Mesenteric fat pad (tissue), 1 donor: ENCODE results near the gene AAMDC. TPM values are rescaled to one million over a fixed set of nuclear protein-coding genes. Genes with fewer than 3 reads are reported as not detected.
"Not testable (repeated sequence)": the region's sequence is repeated elsewhere in the genome, so short reads cannot be mapped to it uniquely, and the experiment has no call there.

Source experiments
- DNase-seq: peaks from one replicate; pipeline ENCODE4 v3.0.0-alpha.2; 2020; ENCODE audit warnings: low spot score
- total RNA-seq: library from RNA; stranded (reverse); fragmentation: NEBNext Ultra II Directional; extraction: Animal tissue kit (Norgen Biotek cat#: 25700); gene quantifications from one replicate; pipeline ENCODE4 v1.2.1, GENCODE V29; 2021
- donor health status: DM: yes; HTN: yes; CAD: no.

Gene AAMDC
- total RNA-seq, 1 donor from 2014 or later = 49.1 TPM

DNA sequence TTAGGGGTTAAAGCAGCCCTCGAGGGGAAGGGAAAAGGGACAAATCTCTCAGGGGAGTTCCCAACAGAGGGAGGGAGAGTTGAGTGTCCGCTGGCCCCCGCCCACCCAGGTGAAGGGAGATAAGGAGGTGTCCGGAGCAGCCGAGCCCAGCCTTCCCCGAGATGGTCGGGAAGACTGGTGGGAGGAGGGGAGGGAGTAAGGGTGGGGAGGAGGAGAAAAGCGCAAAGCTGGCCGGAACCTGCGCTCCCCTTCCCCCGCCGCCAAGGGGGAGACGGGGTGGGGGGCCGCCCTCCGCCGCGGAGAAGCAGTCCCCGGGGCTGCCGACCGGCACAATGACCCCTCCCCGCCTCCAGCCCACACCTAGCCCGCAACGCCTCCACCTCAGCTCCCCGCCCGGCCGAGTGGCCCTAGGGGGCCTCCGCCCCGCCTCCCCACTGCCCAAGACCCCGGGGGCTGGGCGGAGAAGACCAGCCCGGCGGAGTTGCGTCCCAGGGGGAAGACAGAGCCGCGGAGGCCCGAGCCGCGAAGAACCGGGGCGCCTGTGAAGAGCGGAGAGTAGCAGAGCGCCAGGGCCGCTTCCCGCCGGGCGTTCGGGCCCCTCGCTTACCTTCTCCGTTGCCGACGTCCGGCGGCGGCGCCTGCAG, 901 bp upstream of the AAMDC start:
- no peak for DNase-seq

DNA sequence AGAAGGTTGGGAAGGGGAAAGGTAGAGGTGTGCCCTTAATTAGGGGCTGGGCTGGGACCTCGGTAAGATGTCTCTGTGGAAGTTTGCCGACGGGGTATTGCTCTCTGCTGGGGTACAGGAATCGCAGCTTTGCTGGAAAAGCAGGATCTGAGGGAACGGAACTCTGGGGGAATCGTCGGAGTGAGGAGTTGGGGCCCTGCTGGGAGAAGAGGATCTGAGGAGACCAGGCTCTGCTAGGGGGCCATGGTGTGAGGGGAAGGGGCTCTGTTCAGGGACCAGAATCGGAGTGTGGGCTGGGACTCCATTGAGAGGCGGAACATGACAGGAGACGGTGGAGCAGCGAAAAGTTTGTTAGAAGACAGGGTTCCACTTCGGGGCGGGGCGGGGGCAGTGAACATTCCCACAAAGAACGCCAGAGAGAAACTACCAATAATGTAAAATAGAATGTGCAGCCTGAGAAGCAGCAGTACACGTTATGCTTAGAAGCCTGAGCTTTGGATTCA, 456 bp downstream of the AAMDC start:
- no peak for DNase-seq

DNA sequence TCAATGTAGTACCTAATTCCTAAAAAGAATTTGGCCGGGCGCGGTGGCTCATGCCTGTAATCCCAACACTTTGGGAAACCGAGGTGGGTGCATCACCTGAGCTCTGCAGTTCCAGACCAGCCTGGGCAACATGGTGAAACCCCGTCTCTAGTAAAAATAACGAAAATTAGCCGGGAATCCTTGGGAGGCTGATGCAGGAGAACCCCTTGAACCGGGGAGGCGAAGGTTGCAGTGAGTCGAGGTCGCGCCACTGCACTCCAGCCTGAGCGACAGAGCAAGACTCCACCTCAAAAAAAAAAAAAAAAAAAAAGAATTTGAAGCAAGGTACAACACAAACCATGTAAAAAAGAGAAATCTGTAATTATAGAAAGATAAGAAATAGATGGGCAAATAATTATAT, 1.2 kb downstream of the AAMDC start:
- not testable (repeated sequence) for DNase-seq

DNA sequence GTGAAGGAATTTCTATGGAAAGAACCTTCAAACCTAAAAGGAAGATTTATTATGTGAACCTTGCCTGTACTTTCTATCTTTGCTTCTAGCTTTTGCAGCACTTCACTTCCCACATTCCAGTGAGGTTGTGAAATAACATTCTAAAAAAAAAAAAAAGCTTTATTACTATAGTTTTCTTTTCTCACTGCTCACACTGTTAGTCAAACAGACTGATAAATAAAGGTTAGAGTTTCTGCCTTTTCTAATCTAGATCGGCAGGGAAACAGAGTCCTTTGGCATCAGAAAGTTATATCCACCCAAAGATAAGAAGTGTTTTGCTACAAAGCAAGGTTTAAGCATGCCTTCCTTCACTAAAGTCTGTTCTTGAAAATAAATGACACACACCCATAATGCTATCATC, 2.8 kb downstream of the AAMDC start:
- DNase-seq = no peak

DNA sequence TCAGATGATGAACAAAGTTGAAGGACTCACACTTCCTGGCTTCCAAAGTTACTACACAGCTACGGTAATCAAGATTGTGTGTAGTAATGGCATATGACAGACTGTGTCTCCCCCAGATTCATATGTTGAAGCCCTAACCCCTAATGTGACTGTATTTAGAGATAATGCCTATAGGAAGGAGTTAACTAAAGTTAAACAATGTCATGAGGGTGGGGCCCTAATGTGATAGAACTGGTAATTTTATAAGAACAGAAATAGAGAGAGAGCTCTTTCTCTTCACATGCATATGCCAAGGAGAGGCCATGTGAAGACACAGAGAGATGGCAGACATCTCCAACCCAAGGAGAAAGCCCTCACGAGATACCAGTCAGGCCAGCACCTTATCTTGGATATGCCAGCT, 8.0 kb downstream of the AAMDC start:
- DNase-seq = no peak

DNA sequence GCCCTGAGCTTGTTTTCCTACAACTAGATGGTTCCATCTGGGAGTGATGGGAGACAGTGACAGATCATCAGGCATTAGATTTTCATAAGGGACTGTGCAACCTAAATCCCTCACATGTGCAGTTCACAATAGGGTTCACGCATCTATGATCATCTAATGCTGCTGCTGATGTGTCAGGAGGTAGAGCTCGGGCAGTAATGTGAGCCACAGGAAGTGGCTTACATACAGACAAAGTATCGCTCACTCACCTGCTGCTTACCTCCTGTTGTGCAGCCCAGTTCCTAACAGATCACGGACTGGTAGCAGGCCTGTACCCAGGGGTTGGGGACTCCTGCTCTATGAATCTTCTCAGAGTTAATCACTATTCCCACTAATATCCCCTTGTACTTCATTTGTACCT, 12.4 kb downstream of the AAMDC start:
- DNase-seq = no peak

DNA sequence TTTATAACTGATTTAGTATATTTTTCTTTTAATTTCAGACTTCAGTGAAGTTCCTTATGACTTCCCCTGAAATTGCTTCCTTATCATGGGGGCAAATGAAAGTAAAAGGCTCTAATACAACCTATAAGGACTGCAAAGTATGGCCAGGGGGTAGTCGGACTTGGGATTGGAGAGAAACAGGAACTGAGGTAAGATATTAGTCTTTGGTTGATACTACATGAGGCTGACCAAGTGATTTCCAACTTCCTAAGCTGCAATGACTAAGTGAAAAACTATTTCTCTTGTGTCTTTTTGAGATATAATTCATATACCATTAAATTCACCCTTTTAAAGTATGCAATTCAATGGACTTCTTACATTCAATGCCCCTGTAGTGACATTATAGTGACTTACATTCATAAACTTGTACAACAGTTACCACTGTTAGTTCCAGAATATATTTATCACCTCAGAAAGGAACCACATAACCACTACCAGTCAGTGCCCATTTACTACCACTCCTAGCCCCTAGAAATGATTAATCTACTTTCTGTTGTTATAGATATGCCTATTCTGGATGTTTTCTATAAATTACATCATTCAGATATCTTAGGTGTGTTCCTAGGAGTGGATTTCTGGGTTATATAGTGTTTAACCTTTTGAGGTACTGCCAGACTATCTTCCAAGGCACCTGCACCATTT, 21.6 kb downstream of the AAMDC start:
- no peak for DNase-seq

DNA sequence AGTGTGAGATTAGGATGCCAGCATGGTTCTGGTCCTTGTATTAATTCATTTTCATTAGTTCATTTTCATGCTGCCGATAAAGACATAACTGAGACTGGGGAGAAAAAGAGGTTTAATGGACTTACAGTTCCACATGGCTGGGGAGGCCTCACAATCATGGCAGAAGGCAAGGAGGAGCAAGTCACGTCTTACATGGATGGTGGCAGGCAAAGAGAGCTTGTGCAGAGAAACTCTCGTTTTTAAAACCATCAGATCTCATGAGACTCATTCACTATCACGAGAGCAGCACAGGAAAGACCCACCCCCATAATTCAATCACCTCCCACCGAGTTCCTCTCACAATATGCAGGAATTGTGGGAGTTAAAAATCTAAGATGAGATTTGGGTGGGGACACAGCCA, 22.8 kb downstream of the AAMDC start:
- not testable (repeated sequence) for DNase-seq

DNA sequence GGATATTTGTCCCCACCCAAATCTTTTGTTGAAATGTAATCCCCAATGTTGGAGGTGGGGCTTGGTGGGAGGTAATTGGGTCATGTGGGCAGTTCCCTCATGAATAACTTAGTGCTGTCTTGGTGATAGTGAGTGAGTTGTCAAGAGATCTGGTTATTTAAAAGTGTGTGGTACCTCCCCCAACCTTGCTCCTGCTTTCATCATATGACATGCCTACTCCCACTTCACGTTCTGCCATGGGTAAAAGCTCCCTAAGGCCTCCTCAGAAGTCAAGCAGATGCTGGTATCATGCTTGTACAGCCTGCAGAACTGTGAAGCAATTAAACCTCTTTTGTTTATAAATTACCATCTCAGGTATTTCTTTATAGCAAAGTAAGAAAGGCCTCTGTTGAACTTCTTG, 30.6 kb downstream of the AAMDC start:
- DNase-seq = no peak

DNA sequence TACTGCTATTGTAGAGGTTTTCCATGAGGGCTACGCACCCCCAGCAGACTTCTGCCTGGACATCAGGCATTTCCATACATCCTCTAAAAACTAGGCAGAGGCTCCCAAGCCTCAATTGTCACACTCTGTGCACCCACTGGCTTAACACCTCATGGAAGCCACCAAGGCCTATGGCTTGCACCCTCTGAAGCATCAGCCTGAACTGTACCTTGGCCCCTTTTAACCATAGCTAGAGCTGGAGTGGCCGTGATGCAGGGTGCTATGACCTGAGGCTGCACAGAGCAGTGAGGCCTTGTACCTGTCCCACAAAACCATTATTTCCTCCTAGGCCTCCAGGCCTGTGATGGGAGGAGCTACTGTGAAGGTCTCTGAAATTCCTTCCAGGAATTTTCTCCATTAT, 33.9 kb downstream of the AAMDC start:
- no peak for DNase-seq

DNA sequence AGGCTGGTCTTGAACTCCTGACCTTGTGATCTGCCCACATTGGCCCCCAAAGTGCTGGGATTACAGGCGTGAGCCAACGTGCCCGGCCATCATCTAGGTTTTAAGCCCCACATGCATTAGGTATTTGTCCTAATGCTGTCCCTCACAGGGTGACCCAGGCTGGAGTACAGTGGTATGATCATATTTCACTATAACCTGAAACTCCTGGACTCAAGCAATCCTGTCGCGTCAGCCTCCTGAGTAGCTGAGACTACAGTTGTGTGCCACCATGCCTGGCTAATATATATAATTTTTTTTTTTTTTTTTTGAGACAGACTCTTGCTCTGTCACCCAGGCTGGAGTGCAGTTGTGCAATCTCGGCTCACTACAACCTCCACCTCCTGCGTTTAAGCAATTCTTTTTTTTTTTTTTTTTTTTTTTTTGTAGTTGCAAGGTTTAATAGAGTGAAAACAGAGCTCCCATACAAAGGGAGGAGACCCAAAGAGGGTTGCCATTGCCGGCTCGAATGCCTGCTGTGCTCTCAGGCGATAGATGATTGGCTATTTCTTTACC, 37.0 kb downstream of the AAMDC start:
- DNase-seq = not testable (repeated sequence)

DNA sequence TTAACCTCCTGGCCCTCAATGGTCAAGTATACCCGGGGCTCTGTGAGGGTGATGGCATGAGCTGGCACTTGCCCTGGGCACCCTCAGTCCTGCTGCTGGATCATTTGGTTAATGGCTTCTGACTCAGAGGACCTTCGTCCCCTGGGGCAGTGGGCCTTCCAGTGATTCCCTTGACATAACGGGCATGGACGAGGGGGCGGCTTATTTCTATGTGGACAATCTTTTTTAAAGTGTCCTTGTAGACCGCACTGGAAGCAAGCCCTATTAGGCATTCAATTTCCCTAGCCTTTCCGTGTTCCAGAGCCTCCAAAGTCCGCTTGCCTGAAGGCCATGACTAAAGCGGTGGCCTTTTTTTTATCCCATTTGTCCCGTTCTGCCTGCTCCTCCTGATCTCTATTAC, 40.5 kb downstream of the AAMDC start:
- DNase-seq = not testable (repeated sequence)

DNA sequence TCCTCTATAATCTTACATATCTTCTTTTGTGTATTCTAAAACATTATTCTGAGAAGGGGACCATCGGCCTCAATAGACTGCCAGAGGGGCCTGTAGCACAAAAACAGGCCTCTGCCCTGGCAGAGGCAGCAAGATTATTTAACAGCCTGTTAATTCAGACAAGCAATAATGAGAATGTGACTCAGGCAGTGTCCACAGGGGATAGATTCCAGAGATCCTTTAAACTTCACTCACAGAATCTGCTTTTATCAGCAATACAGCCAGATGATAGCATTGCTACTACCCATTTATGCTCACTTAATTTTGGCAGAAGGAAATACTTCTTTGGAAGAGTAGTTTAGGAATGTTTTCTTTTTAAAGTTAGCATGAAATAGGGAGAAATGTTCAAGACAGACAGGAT, 44.9 kb downstream of the AAMDC start:
- no peak for DNase-seq

DNA sequence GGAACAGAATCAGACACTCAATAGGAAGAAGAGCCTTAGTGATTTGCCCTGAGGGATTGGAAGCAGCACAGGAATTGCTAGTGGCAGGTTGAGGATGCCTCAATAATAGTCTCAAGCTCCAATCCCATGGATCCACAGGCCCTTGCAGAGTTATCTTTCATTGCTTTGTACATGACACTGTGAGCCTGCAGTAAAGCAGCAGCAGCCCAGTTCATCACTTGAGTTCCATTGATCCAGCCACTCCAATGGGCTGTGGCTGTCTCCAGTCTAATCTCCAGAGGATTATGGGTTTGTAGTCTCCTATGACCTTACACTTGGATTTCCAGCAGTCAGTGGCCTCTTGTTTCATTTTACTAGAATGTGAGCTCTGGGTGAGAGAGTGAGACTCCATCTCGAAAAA, 45.4 kb downstream of the AAMDC start:
- DNase-seq = no peak

DNA sequence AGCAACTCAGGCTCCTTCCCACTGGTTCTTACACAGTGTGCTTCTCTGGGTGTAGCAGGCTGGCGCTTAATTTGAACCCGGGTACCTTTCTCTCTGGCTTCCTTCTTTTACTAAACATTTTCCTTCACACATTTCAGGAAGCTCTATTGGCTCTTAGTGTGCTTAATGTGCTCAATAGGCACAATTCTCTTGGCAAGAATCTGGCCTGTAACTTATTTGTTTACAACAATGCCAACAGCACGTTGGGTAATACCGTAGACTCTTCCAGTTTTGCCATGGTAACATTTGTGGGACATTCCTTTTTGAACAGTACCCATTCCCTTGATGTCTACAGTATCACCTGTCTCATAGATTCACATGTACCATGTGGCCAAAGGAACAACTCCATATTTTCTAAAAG, 47.8 kb downstream of the AAMDC start:
- DNase-seq = no peak

DNA sequence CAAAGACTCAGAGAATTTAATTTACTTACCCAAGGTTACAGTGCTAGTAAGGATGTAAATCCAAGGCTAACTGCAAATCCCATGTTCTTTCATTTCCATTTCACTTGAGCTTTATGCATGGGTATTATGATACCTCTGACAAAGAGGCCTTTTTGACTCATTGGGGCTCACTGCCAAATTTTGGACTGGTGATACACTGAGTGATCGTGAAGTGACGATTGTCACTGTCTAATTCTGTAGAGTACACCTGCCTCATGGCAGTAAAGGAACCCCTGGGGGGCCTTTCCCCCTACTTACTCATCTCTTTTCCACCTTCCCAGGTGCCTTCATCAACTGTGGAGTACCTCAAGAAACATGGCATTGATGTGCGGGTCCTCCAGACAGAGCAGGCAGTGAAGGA, 50.9 kb downstream of the AAMDC start:
- no peak for DNase-seq

DNA sequence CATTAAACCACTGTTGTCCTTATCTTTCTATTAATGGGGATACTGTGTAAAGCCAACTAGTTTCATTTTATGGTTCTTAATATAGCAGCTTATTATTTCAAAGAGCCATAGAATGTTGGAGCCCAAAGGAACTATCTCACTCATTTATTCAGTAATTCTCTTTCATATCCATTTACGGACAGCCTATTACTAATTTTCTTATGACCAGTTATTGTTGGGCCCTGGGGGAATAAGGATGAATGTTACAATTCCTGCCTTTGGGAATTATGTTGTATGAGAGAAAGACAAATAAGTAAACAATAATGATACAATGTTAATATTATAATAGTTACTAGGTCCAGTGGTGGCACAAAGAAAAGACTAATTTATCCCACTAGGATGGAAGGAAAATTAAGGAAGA, 52.4 kb downstream of the AAMDC start:
- no peak for DNase-seq

DNA sequence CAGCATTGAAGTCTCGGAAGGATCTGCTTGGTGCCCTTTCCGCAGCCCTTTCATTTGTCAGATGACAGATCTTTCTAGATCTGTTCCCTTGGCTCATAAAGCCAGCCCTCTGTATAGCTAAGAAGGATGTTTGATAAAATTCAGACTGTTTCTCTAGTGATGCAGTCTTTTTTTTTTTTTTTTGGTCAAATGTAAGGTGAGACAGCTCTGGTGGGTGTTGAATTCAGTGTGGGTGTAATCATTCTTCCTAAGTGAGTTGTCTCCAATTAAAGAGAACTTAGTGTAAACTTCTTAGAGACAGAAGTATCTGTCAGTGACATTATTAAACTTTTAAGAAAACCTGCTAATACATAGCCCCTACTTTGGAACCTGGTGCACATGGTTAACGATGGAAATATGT, 53.3 kb downstream of the AAMDC start:
- DNase-seq = no peak

DNA sequence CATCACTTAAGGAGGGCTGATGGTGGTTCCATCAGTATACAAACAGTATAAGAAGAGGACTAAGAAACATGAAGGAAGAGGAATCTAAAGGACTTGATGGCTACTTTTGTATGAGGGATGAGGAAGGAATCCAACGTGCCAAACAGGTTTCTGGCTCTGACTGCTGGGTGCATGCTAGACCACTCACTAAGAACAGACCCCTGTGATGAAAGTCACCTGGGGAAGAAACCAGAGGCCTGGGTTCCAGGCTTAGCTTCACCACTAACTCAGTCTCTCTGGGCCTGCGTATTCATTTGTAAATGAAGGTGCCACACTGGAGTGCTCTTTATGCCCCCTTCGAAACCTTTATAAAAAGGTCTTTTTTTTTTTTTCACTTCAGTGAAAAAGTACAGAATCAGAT, 55.1 kb downstream of the AAMDC start:
- DNase-seq = no peak

DNA sequence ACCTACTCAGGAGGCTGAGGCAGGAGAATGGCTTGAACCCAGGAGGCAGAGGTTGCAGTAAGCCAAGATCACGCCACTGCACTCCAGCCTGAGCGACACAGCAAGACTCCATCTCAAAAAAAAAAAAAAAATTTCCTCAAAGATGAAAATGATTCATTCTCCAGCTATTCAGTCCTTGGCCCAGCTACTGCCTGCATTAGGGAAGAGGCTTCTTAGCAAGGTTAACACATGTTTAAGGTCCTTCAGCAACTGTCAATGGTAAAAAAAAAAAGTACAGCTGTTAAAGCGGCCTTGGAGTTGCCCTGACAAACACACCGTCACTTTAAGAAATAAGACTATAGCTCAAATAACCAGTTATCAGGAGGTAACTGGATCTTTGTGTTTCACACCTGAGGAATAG, 57.3 kb downstream of the AAMDC start:
- not testable (repeated sequence) for DNase-seq

DNA sequence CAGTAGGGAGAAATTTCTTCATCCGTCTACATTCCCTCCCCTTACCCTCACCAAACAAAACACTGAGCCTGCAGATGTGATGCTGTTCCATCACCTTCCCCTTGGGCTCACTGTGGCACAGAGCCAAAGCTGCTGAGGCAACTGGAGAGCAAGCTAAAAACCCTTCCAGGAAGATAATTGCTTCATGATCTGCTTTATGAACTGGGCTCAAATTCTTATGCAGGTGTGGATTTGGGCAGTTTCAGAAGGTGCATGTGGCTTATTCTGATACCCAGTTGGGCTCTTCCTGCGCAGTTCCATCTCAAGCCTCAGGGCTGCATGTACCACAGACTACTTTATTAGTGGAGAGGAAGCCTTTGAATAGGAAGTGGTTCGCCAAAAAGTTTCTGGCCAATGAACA, 58.3 kb downstream of the AAMDC start:
- no peak for DNase-seq

DNA sequence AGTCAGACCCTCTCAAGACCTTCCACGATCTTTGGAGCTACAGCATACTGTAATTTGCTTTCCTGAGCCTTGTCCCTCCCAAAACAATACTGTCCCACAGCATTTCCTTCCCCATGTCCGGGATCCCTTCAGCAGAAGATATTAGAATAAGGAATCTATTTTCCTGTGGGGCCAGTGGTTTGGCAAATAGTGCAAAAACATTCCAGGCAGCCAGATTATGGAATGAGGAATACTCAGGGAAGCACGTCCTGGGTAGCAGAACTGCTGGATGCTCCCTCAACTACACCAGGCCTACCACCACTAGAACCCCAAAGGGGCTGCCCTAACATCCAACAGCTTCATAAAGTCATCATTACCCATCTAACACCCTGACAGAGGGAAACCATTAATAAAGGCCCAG, 61.5 kb downstream of the AAMDC start:
- DNase-seq = no peak

DNA sequence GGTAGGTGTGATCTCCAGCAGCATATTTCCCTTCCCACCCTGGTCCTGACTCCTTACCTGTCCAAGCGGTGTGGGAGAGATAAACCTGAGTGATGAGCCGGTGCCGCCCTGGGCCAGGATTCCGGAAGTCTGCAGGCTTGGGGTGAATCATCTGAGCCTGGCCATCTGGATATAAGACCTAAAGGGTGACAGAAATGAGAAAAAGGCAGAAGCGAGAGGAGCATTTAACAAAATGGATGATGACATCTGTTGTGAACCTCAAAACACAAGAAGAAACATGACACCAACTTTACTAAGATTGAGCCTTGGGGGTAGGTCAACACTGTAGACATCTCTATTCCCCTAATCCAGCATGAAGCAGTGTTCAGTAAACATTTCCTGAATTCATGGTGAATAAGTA, 62.8 kb downstream of the AAMDC start:
- no peak for DNase-seq
